ENCODE results near the gene RPS21.
A peak's percentile ranks its signal among the peaks of the same experiment; 100 is the strongest.
"Not testable (repeated sequence)": the region's sequence is repeated elsewhere in the genome, so short reads cannot be mapped to it uniquely, and the experiment has no call there.

RPS21 gene

GRCh38 chr20:62366370-62367135 lies 20.4 kb upstream of the RPS21 start:
- no peak for DNase-seq
- H3K9me3 Mint-ChIP-seq: no peaks in the 10 kb centered on the region
- H3K36me3 Mint-ChIP-seq: no peaks in the 10 kb centered on the region
- peaks cover 6 to 7% of the 10 kb centered on the region in 2 donors for H3K27me3 Mint-ChIP-seq
- H3K4me1 Mint-ChIP-seq: peaks cover 27 to 51% of the 10 kb centered on the region in 2 donors
- peak overlapping the region; percentile 53 to 59 for H3K4me3 Mint-ChIP-seq
- peak; percentile 34 to 35 for ATAC-seq (replicated peaks)
- H3K27ac Mint-ChIP-seq: no peak overlapping the region

GRCh38 chr20:62367136-62367632 lies 19.7 kb upstream of the RPS21 start, which contains the start of gene LAMA5:
Gene LAMA5 (minus strand): TSS chr20:62367312. CDS start chr20:62367245, 67 bp downstream.
- no peaks in the 10 kb centered on the region for H3K36me3 Mint-ChIP-seq
- H3K9me3 Mint-ChIP-seq: no peaks in the 10 kb centered on the region
- H3K4me3 Mint-ChIP-seq: peak within 1 kb of the TSS; percentile 83 to 84
- ATAC-seq (replicated peaks): peak; percentile 42 to 59
- peaks cover 6 to 7% of the 10 kb centered on the region in 2 donors for H3K27me3 Mint-ChIP-seq
- DNase-seq: no peak
- H3K27ac Mint-ChIP-seq: peak within 1 kb of the TSS; percentile 47
- peaks cover 27 to 51% of the 10 kb centered on the region in 2 donors for H3K4me1 Mint-ChIP-seq

GRCh38 chr20:62367633-62368391 lies 19.1 kb upstream of the RPS21 start:
- H3K9me3 Mint-ChIP-seq: no peaks in the 10 kb centered on the region
- DNase-seq: no peak
- H3K36me3 Mint-ChIP-seq: no peaks in the 10 kb centered on the region
- peak overlapping the region; percentile 83 to 84 for H3K4me3 Mint-ChIP-seq
- peak overlapping the region; percentile 47 for H3K27ac Mint-ChIP-seq
- peak; percentile 24 to 27 for ATAC-seq (replicated peaks)
- peaks cover 25 to 47% of the 10 kb centered on the region in 2 donors for H3K4me1 Mint-ChIP-seq
- peaks cover 9% of the 10 kb centered on the region in 2 donors for H3K27me3 Mint-ChIP-seq

DNA sequence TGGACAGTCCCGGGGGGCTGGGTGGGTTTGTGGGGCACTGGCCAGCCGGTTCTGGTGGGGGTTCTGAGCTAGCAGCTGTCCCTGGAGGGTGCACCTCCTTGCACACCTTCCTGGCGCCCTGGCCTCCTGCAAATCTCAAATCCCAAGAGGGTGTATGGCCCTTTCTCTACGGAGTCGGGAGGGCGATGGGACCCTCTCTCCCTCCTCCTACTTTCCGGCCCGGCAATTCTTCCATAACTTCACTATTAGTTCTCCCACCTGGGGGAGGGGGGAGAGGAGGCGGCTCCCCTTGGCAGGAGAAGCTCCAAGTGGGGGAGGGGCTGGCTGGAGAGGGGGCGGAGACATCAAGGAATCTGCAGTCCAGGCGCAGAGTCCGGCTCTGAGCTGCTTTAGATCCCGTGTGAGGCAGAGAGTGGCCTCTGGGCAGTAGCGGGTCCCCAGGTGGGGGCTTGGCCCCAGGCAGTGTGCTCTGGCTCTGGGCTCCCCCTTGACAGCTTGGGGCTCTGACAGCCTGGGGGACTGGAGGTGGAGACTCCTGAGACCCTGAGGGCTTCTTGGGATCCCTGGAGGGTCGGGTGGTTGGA lies 18.4 kb upstream of the RPS21 start:
- H3K27me3 Mint-ChIP-seq: peaks cover 12 to 13% of the 10 kb centered on the region in 2 donors

DNA sequence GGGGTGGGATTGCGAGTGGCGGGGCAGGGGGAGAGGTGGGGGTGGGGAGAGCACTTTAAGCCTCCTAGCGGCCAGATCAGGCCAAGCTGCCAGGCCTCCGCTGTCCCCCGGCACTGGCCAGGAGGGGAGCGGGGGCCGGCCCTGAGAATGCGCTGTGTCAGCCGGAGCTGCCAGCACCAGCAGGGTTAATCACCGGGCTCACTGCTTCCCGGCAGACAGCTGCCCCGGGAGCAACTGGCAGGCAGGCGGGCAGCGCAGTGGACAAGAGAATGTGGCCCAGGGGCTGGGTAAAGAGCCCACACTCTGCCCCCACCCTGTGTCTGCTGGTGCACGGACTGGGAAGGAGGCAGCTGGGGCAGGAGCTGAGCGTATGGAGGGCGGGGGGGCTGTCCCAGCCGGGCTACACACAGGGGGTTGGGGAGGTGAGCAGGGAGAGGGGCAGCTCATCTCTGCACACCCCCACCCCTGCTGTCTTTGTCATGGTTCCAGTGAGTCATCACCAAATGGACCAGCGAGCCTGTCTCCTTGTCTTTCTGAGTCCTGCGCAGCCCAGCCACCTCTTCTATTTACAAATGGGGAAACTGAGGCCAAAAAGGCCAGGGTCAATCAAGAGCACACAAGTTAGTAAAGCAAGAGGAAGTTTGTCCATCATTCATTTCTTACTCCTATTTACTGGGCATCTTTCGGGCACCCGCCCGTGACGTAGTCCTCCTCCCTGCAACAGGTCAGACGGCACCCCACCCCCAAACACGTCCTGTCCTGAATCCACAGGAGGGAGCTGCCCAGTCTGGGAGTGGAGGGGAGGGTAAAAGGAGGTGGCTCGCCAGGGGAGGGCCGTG lies 17.7 kb upstream of the RPS21 start:
- Mint-ChIP-seq H3K27me3 (peaks cover 12 to 13% of the 10 kb centered on the region in 2 donors), H3K27ac (no peak overlapping the region), H3K4me3 (peak overlapping the region in 1 of 2 donors; percentile 39), H3K36me3 (no peaks in the 10 kb centered on the region), H3K9me3 (no peaks in the 10 kb centered on the region), H3K4me1 (peaks cover 23 to 49% of the 10 kb centered on the region in 2 donors)
- DNase-seq (no peak), ATAC-seq (replicated peaks) (no peak)

More for the DNA sequence above, 18.4 kb upstream of the RPS21 start:
- no peak for ATAC-seq (replicated peaks)
- Mint-ChIP-seq H3K4me1 (peaks cover 25 to 46% of the 10 kb centered on the region in 2 donors), H3K27ac (no peak overlapping the region), H3K36me3 (no peaks in the 10 kb centered on the region), H3K9me3 (no peaks in the 10 kb centered on the region), H3K4me3 (peak overlapping the region; percentile 83 to 84)
- DNase-seq: no peak

GRCh38 chr20:62369815-62370114 lies 17.1 kb upstream of the RPS21 start:
- H3K27ac Mint-ChIP-seq: no peak overlapping the region
- no peak overlapping the region for H3K4me3 Mint-ChIP-seq
- no peaks in the 10 kb centered on the region for H3K36me3 Mint-ChIP-seq
- no peaks in the 10 kb centered on the region for H3K9me3 Mint-ChIP-seq
- peaks cover 12 to 13% of the 10 kb centered on the region in 2 donors for H3K27me3 Mint-ChIP-seq
- ATAC-seq (replicated peaks) (no peak), DNase-seq (no peak)
- peaks cover 25 to 51% of the 10 kb centered on the region in 2 donors for H3K4me1 Mint-ChIP-seq

DNA sequence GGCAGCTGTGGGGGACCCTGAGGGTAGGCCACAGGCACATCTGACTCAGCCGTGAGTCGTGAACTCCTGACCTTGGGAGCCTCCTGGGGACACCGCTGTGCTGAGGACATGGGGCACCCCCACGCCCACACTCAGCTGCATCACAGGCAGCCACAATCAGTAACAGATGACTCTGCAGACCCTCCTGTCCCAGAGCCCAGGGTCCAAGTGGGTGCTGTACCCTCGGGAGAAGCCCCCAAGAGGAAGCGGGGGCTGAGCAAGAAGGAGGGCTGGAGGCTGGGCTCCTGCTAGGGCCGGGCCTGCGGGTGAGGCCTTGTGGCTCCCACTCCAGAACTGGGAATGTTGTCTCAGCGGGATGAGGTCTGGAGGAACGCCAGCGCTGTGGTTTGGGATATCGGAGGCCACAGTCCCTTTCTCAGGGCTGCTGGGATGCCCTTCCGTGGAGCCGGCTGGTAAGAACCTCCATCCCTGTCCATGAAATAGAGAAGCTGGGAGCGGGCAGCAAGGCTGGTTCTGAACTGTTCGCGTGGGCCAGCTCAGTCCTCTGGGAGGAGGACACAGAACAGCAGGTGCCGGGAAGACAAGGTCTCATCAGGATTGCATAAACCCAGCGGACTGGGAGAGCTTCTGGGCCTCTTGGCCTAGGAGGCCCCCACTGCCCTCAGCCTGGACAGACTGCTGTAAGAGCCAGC lies 16.6 kb upstream of the RPS21 start:
- ATAC-seq (replicated peaks) (peak; percentile 60 to 62), DNase-seq (peak; percentile 45)
- Mint-ChIP-seq H3K9me3 (no peaks in the 10 kb centered on the region), H3K27ac (no peak overlapping the region), H3K36me3 (no peaks in the 10 kb centered on the region), H3K4me3 (no peak overlapping the region), H3K4me1 (peaks cover 25 to 46% of the 10 kb centered on the region in 2 donors), H3K27me3 (peaks cover 12 to 13% of the 10 kb centered on the region in 2 donors)

DNA sequence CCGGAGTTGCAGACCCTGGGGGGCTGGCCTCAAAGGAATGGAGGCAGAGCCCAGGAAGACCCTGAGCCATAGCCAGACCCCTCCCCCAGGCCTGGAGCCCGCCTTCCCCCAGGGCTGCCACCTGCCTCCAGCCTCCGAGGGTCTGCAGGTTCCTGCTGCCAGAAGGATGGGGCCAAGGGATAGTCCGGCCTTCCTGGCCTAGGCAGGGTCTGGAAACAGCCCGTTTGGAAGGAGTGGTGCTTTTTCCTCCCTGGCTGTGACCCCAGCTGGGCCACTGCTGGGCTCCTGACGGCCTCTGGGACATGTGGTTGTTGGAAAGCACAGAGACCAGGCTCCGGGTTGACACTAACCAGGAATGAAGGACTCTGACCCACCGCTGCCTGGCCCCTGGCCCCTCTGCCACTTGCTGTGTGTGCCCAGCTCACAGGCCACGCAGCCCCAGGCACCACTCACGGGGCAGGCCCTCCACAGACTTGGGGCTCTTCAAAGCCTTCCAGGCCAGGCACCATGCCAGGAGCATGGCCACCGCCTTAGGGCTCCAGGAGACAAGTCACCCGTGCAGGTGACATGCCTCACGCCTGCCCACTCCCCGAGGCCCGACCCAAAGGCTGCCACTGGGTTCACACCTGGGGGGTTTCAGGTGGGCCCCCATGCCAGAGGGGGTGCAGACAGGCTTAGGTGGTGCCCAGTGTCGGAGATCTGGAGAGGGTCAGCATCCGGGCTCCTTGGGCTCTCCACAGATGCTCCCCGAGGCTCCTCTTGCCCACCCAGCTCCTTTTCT lies 15.9 kb upstream of the RPS21 start:
- H3K9me3 Mint-ChIP-seq: no peaks in the 10 kb centered on the region
- no peaks in the 10 kb centered on the region for H3K36me3 Mint-ChIP-seq
- H3K27ac Mint-ChIP-seq: no peak overlapping the region
- no peak overlapping the region for H3K4me3 Mint-ChIP-seq
- DNase-seq (no peak), ATAC-seq (replicated peaks) (no peak)
- peaks cover 12 to 13% of the 10 kb centered on the region in 2 donors for H3K27me3 Mint-ChIP-seq
- H3K4me1 Mint-ChIP-seq: peaks cover 24 to 40% of the 10 kb centered on the region in 2 donors

DNA sequence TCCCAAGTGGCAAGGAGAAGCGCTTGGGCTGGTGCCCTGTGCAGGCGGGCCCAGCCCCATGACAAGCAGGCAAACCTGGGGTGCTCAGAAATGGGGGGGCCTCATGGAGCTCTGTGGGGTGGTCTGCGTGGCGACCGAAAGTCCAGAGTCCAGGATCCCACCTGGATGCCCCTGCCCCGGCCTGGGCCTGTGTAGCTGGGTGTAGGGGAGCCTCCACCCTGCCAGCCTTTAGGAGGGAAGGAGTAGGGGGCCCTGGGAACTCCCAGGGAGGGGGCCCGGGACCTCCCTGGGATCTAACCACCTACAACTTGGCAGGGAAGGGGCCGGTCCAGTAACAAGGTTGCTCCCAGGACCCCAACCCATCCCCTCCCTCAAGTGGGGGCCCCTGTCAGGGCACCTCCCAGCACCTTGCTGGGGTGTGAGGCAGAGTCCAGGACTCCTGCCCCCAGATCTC lies 15.3 kb upstream of the RPS21 start:
- no peak for ATAC-seq (replicated peaks)
- Mint-ChIP-seq H3K27me3 (peaks cover 12 to 13% of the 10 kb centered on the region in 2 donors), H3K36me3 (no peaks in the 10 kb centered on the region), H3K4me1 (peaks cover 24 to 39% of the 10 kb centered on the region in 2 donors), H3K4me3 (no peak overlapping the region), H3K27ac (no peak overlapping the region), H3K9me3 (no peaks in the 10 kb centered on the region)
- DNase-seq: no peak

GRCh38 chr20:62372042-62372993 lies 14.6 kb upstream of the RPS21 start:
- no peak for DNase-seq
- H3K27ac Mint-ChIP-seq: no peak overlapping the region
- H3K4me3 Mint-ChIP-seq: no peak overlapping the region

GRCh38 chr20:62373631-62374179 lies 13.2 kb upstream of the RPS21 start:
- Mint-ChIP-seq H3K4me1 (peaks cover 15 to 25% of the 10 kb centered on the region in 2 donors), H3K27me3 (peaks cover 7 to 12% of the 10 kb centered on the region in 2 donors)
- not testable (repeated sequence) for H3K9me3 Mint-ChIP-seq; DNase-seq; H3K27ac Mint-ChIP-seq; H3K36me3 Mint-ChIP-seq; H3K4me3 Mint-ChIP-seq; ATAC-seq (replicated peaks)

More at GRCh38 chr20:62372042-62372993, 14.6 kb upstream of the RPS21 start:
- no peaks in the 10 kb centered on the region for H3K9me3 Mint-ChIP-seq
- H3K4me1 Mint-ChIP-seq: peaks cover 24 to 39% of the 10 kb centered on the region in 2 donors
- peaks cover 12 to 13% of the 10 kb centered on the region in 2 donors for H3K27me3 Mint-ChIP-seq
- ATAC-seq (replicated peaks): no peak
- H3K36me3 Mint-ChIP-seq: peaks cover 0 to 4% of the 10 kb centered on the region in 2 donors

Measured in stimulated activated naive B cell treated with anti-CD40 and anti-IgM and Interleukin-4, amounts not matched to agents 10 μg/mL and 1 μg/mL and 100 μg/mL, for 72 hours (primary cell).